B cell (primary cell): ENCODE results near the gene TCHH. TPM values are rescaled to one million over a fixed set of nuclear protein-coding genes. Genes with fewer than 3 reads are reported as not detected.
A peak's percentile ranks its signal among the peaks of the same experiment; 100 is the strongest.

Experiments used
- ATAC-seq: fragments of 200-7000 bp; cut with Tn5 transposase; one replicate; pipeline ENCODE4 v1.10.0; 2021; ENCODE audit warnings: low read depth, mild to moderate bottlenecking, moderate number of reproducible peaks, moderate library complexity
- CTCF ChIA-PET: fragments of 350-600 bp; sonication (Branson Sonifier 250); formaldehyde crosslinking; loops from one replicate; lab custom pipeline; 2021; ENCODE audit warnings: antibody characterized with exemption, inconsistent platforms; lab: Charles Lee
- POLR2A ChIA-PET: fragments of 350-600 bp; sonication (Branson Sonifier 250); formaldehyde crosslinking; loops from one replicate; lab custom pipeline; 2021; ENCODE audit warnings: antibody characterized with exemption; lab: Charles Lee
- DNase-seq: peaks from one replicate; pipeline ENCODE4 v3.0.0; 2013
- H2AFZ ChIP-seq: 2 replicates; pipeline ENCODE4 v1.6.1; 2012; ENCODE audit warnings: mild to moderate bottlenecking, low read depth, low read length; ENCODE audit not compliant: insufficient read depth, poor library complexity, severe bottlenecking
- H3K27ac ChIP-seq, 2 donors: 1 replicate in 1 of 2; 2 replicates in 1 of 2; pipeline ENCODE4 v1.5.1; 2012 to 2013; ENCODE audit warnings: low read length in 2 of 2, mild to moderate bottlenecking in 2 of 2, moderate library complexity in 1 of 2
- H3K27me3 ChIP-seq, 4 experiments: fragments of 200-600 bp in 1 of 4; sonication (generic) in 1 of 4; replicated peaks in 1 of 4; 1 replicate in 2 of 4; 2 replicates in 2 of 4; pipeline versions ENCODE4 v1.6.1 to v1.7.0; 2013 to 2016; ENCODE audit warnings: low read length in 3 of 4, mild to moderate bottlenecking in 2 of 4, mixed read lengths in 1 of 4, moderate library complexity in 1 of 4; ENCODE audit not compliant: insufficient read depth in 4 of 4, control insufficient read depth in 3 of 4; ENCODE audit errors: control extremely low read depth in 1 of 4
- H3K36me3 ChIP-seq, 2 experiments: replicated peaks in 1 of 2; 1 replicate in 1 of 2; 2 replicates in 1 of 2; pipeline versions ENCODE4 v1.6.1 to v1.7.1; 2013; ENCODE audit warnings: low read length in 1 of 2; ENCODE audit not compliant: insufficient read depth in 2 of 2, control insufficient read depth in 1 of 2; ENCODE audit errors: control extremely low read depth in 1 of 2, extremely low read depth in 1 of 2
- H3K4me1 ChIP-seq, 2 donors: fragments of 200-600 bp in 1 of 2; sonication (generic) in 1 of 2; 1 replicate in 1 of 2; 2 replicates in 1 of 2; pipeline versions ENCODE4 v1.5.1 to v1.6.1; 2013 to 2017; ENCODE audit warnings: low read length in 2 of 2; ENCODE audit not compliant: control insufficient read depth in 2 of 2, insufficient read depth in 2 of 2
- H3K4me2 ChIP-seq: replicated peaks from 2 replicates; pipeline ENCODE3; 2012; ENCODE audit warnings: mild to moderate bottlenecking, low read depth, low read length; ENCODE audit not compliant: poor library complexity, severe bottlenecking
- H3K4me3 ChIP-seq, 5 experiments: fragments of 200-600 bp in 1 of 5; sonication (generic) in 1 of 5; 1 replicate in 3 of 5; 2 replicates in 2 of 5; pipeline versions ENCODE4 v1.5.1 to v1.7.0; 2011 to 2016; ENCODE audit warnings: low read length in 4 of 5, mild to moderate bottlenecking in 4 of 5, low read depth in 2 of 5, control low read depth in 1 of 5, moderate library complexity in 1 of 5; ENCODE audit not compliant: insufficient read depth in 1 of 5; ENCODE audit errors: control extremely low read depth in 1 of 5, extremely low read depth in 1 of 5
- H3K79me2 ChIP-seq: fragments of 200-600 bp; sonication (generic); one replicate; pipeline ENCODE4 v1.6.0; 2016; ENCODE audit warnings: low read length; ENCODE audit not compliant: control insufficient read depth, insufficient read depth
- H3K9ac ChIP-seq: fragments of 200-600 bp; sonication (generic); 2 replicates; pipeline ENCODE4 v1.6.1; 2017; ENCODE audit warnings: mild to moderate bottlenecking, low read length, moderate library complexity
- H3K9me3 ChIP-seq, 3 donors: one replicate each; pipeline versions ENCODE4 v1.6.1 to v1.7.1; 2013; ENCODE audit warnings: low read length in 2 of 3; ENCODE audit not compliant: control insufficient read depth in 2 of 3, insufficient read depth in 1 of 3; ENCODE audit errors: control extremely low read depth in 1 of 3
- H4K20me1 ChIP-seq: 2 replicates; pipeline ENCODE4 v1.6.0; 2012; ENCODE audit warnings: mild to moderate bottlenecking, low read length; ENCODE audit not compliant: insufficient read depth, control insufficient read depth, poor library complexity, severe bottlenecking
- H3K27ac Mint-ChIP-seq: one replicate; pipeline ENCODE4 v1.8.0; 2021; ENCODE audit warnings: mixed read lengths
- H3K27me3 Mint-ChIP-seq: one replicate; pipeline ENCODE4 v1.8.0; 2021; ENCODE audit warnings: mixed read lengths
- H3K4me1 Mint-ChIP-seq: one replicate; pipeline ENCODE4 v1.8.0; 2021; ENCODE audit warnings: mixed read lengths
- H3K4me3 Mint-ChIP-seq: one replicate; pipeline ENCODE4 v1.8.0; 2021; ENCODE audit warnings: mixed read lengths
- H3K9me3 Mint-ChIP-seq: one replicate; pipeline ENCODE4 v1.8.0; 2022; ENCODE audit warnings: mixed read lengths; ENCODE audit not compliant: insufficient read depth
- CTCF ChIP-seq: fragments of 200-600 bp; IDR thresholded peaks from one replicate; pipeline ENCODE4 v1.8.0; 2022; ENCODE audit warnings: antibody characterized with exemption, mild to moderate bottlenecking
- EZH2 ChIP-seq: IDR thresholded peaks from 2 replicates; pipeline ENCODE4 v1.6.1; 2012; ENCODE audit warnings: borderline replicate concordance, low read depth, mild to moderate bottlenecking, moderate library complexity, low read length; ENCODE audit not compliant: insufficient read depth, poor library complexity, severe bottlenecking
- WGBS: methylation state at CpG from one replicate; pipeline ENCODE4 v1.1.5; 2013; ENCODE audit warnings: missing lambda C conversion rate; ENCODE audit not compliant: insufficient coverage; 5-methylcytosine and 5-hydroxymethylcytosine counted together
- intact Hi-C: fragments of 100-400 bp; cut with micrococcal nuclease; formaldehyde crosslinking; loops from one replicate; pipeline ENCODE4 v1.10.0; 2022
- polyA plus RNA-seq: library from polyadenylated mRNA; depleted of rRNA; stranded (reverse); fragments of >200 nt; gene quantifications from 2 replicates; pipeline ENCODE4 v1.2.3, GENCODE V29; 2012
- total RNA-seq, 2 donors: library from RNA; stranded (reverse); fragments of 120-200 nt in 1 of 2; gene quantifications; 1 replicate in 1 of 2; 2 replicates in 1 of 2; pipeline versions ENCODE4 v1.2.3 to v1.2.4, GENCODE V29; 2013 to 2022

The TCHH gene
- total and polyA plus RNA-seq, 2 donors (not counting 1 experiment from before 2014, with no cell fraction given) = not detected

- Histone ChIP-seq H3K4me2 (peak overlapping the region; percentile 85), H3K27ac (no peak overlapping the region)
- CTCF ChIA-PET = no interaction called here
Observed at GRCh38 chr1:152110365-152110859, 4.8 kb downstream of the TCHH start.

GRCh38 chr1:152109998-152110294, 5.3 kb downstream of the TCHH start:
- intact Hi-C loops = no loop called here
- peaks cover 0 to 40% (median 0%) of the 10 kb centered on the region in 3 donors for H3K9me3 ChIP-seq
- H3K9ac ChIP-seq = peak overlapping the region; percentile 55
- H3K27ac ChIP-seq = no peak overlapping the region
- H3K79me2 ChIP-seq = no peaks in the 10 kb centered on the region
- H2AFZ ChIP-seq = peak overlapping the region; percentile 78
- H3K4me2 ChIP-seq = peak overlapping the region; percentile 85
- H3K36me3 ChIP-seq = no peaks in the 10 kb centered on the region
- Mint-ChIP-seq H3K27ac (no peak overlapping the region), H3K9me3 (no peaks in the 10 kb centered on the region), H3K27me3 (peaks cover 17% of the 10 kb centered on the region), H3K4me3 (no peak overlapping the region), H3K4me1 (peaks cover 6% of the 10 kb centered on the region)
- 12% methylated on average over 15 of the region's 15 CpGs for WGBS
- H4K20me1 ChIP-seq = no peaks in the 10 kb centered on the region
- ATAC-seq (no peak), DNase-seq (no peak)
- ChIA-PET CTCF (interaction anchor here (0.7 to 0.9 kb wide), 2 partner anchors 8 to 76 kb away, joined by 3 to 4 read pairs; no protein-coding TSS in a partner anchor), POLR2A (no interaction called here)
- no peak for TF ChIP-seq EZH2
- TF ChIP-seq CTCF = no peak
- H3K27me3 ChIP-seq = peaks cover 0 to 74% (median 65%) of the 10 kb centered on the region in 4 experiments
- peaks cover 46 to 57% of the 10 kb centered on the region in 2 donors for H3K4me1 ChIP-seq
- H3K4me3 ChIP-seq = peak overlapping the region in 2 of 5 experiments; percentile 46 to 58

More at GRCh38 chr1:152110365-152110859, 4.8 kb downstream of the TCHH start:
- Histone ChIP-seq H3K36me3 (no peaks in the 10 kb centered on the region), H4K20me1 (no peaks in the 10 kb centered on the region), H3K4me3 (peak overlapping the region in 4 of 5 experiments; percentile 25 to 58 (median 42)), H3K27me3 (peaks cover 0 to 79% (median 66%) of the 10 kb centered on the region in 4 experiments), H3K9ac (peak overlapping the region; percentile 55), H3K4me1 (peaks cover 46 to 57% of the 10 kb centered on the region in 2 donors), H3K9me3 (peaks cover 0 to 40% (median 0%) of the 10 kb centered on the region in 3 donors), H2AFZ (peak overlapping the region; percentile 78), H3K79me2 (no peaks in the 10 kb centered on the region)
- Mint-ChIP-seq H3K4me3 (no peak overlapping the region), H3K4me1 (peaks cover 6% of the 10 kb centered on the region), H3K27me3 (peaks cover 17% of the 10 kb centered on the region), H3K27ac (no peak overlapping the region), H3K9me3 (no peaks in the 10 kb centered on the region)
- intact Hi-C loops = no loop called here
- no peak for ATAC-seq
- POLR2A ChIA-PET = no interaction called here
- WGBS = 5% methylated on average over 31 of the region's 31 CpGs
- TF ChIP-seq CTCF (no peak), EZH2 (no peak)
- peak; percentile 28 for DNase-seq
